ENCODE results near the gene CRX.
"Not testable (repeated sequence)": the region's sequence is repeated elsewhere in the genome, so short reads cannot be mapped to it uniquely, and the experiment has no call there.

Gene CRX

DNA sequence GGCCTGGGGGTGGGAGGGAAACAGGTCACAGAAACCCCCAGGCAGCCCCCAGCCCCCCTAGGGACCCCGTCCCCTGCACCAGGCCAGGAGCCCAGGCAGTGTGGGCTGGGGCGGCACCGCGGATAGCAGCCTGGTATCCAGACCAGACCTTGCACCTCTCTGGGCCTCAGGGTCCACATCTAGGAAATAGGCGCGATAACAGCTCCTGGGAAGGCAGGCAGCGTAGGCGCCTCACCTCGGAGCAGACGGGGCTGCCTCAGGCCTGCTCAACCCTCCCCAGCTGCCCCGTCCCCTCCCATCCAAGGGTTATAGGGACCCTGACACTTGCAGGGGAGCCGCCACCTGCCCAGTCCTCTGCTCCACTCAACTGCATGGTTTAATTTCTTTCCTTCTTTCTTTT lies 18.1 kb upstream of the CRX start:
- not testable (repeated sequence) for DNase-seq (ENCODE audit: low read depth)

DNA sequence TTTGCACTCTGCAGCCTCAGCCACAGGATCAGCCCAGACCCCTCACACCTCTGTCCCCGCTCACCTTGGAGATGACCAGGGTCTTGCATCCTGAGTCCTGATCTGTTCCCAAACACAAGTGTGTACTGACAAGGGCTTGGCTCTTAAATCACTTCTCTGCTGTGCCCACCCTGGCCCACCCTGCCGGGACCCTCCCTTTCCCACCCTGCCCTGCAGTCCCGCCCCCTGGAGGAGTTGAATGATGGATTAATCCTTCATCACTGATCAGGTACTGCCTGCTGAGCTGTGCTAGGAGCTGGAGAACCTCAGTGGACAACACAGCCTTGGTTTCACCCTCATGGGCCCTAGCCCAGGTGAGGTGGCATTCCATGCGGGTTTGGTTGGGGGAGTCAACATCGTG lies 17.3 kb upstream of the CRX start, which contains the start of gene TPRX1:
TSS of gene TPRX1 (minus strand) at position 101 of the 400 bp plus-strand sequence. CDS start at position 89, 12 bp downstream.
- DNase-seq (ENCODE audit: low read depth): not testable (repeated sequence)

DNA sequence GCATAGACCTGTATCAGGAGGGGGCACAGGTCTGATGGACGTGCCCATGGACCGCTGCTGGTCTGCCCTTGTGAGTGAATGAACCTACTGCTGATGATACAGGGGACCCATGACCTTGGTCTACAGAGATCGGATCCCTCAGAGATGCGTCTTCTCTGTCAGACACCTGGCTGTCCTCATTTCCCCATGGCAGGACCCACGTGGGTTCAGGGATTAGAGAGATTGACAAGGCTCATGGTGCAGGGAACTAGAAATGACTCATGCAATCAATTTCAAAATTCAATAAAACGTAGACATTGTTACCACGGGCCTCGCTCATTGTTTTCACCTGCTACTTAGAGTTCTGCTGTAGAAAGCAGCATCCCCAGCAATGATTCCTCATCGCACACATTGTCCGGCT lies 16.4 kb upstream of the CRX start:
- DNase-seq (ENCODE audit: low read depth): no peak

DNA sequence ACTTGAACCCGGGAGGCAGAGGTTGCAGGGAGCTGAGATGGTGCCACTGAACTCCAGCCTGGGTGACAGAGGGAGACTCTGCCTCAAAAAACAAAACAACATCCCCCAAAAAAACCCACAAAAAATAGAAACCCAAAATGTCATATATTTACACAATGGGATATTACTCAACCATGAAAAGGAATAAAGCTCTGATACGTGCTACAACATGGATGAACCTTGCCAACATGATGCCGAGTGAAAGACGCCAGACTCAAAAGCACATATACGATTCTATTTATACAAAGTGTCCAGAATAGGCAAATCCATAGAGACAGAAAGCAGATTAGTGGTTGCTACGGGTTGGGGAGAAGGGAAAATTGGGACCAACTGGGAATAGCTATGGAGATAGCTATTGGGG lies 15.3 kb upstream of the CRX start:
- no peak for DNase-seq (ENCODE audit: low read depth)

DNA sequence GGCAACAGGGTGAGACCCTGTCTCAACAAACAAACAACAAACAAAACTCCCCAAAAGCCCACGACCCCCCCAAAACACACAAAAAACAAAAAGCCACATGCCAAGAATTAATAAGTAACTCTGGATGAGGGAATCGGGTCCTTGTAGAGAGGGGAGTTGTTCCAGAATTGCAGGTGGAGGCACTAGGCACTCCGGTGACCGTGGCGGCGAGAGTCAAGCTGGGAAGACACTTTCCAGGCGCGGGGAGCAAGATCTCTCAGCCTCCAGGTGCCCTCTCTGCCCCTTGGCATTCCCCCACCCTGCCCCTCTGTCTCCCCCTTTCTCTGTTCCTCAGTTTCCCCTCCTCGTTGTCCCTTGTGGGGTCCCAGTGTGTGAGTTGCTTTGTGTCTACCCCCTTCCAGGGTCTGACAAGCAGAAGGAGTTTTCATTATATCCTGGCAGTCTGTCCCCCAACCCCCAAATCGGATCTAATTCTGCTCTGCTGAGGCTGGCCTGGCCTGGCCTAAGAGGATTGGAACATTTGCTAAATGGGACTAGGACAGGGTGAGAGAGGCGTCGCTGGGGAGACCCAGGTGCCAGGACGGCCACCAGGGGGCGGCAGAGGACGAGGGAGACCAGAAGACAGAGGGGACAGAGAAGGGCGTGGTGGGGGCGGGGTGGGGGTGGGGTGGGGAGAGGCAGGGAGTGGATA lies 8.3 kb upstream of the CRX start:
- DNase-seq (ENCODE audit: low read depth): peak; percentile 55

DNA sequence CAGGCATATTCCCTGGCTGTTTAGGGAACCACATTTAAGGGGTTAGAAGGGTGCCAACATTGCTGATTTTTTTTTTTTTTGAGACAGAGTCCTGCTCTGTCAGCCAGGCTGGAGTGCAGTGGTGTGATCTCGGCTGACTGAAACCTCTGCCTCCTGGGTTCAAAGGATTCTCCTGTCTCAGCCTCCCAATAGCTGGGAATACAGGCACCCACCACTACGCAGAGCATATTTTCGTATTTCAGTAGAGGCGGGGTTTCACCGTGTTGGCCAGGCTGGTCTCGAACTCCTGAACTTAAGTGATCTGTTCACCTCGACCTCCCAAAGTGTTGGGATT lies 7.8 kb upstream of the CRX start:
- no peak for DNase-seq (ENCODE audit: low read depth)

DNA sequence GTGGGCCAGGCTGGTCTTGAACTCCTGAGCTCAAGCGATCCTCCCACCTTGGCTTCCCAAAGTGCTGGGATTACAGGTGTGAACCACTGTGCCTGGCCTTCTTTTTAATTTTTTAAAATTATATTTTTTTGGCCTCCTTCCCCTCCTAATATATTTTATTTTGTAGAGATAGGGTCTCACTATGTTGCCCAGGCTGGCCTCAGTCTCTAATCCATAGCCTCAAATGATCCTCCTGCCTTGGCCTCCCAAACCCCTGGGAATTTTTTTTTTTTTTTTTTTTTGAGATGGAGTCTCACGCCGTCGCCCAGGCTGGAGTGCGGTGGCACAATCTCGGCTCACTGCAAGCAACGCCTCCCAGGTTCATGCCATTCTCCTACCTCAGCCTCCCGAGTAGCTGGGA lies 5.5 kb upstream of the CRX start:
- not testable (repeated sequence) for DNase-seq (ENCODE audit: low read depth)

DNA sequence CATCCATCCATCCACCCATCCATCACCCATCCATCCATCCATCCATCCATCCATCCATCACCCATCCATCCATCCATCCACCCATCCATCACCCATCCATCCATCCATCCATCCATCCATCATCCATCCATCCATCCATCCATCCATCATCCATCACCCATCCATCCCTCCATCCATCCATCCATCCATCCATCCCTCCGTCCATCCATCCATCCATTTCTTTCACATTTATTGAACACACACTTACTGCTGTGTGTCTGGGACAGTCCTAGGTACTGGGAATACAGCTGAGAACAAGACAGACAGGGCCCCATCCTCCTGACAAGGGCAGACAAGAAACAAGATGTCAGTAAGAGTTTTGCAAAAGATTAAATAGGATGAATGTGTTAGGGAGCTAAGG lies 3.5 kb upstream of the CRX start:
- DNase-seq (ENCODE audit: low read depth): not testable (repeated sequence)

DNA sequence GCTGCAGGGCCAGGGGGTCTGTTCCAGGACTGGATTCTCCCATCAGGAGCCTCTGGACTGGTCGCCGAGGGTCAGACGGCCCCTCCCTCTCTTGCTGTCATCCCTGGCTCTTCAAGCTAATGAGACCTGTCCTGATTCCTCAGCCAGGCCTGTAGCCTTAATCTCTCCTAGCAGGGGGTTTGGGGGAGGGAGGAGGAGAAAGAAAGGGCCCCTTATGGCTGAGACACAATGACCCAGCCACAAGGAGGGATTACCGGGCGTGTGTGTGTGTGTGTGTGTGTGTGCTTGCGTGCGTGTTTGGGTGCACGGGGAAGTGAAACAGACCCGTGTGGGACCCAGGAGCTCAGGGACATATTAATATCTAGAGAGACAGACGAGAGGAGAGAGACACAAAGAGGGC lies 1.9 kb upstream of the CRX start:
- DNase-seq (ENCODE audit: low read depth): no peak

DNA sequence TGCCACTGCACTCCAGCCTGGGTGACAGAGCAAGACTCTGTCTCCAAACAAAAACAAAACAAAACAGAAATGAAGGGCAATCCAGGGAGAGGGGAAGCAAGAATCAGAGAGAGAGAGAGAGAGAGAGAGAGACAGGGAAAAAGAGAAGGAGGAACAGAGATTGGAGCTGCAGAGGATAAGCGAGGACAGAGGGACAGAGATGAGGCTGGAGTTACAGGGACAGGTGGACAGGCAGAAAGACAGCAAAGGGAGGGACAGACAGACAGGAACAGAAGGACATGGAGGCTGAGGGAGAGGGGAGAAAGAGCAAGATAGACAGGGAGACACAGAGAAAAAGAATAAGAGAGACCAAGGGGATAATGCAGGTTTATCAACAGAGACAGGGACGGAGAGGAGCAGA lies 1.3 kb upstream of the CRX start:
- no peak for DNase-seq (ENCODE audit: low read depth)

DNA sequence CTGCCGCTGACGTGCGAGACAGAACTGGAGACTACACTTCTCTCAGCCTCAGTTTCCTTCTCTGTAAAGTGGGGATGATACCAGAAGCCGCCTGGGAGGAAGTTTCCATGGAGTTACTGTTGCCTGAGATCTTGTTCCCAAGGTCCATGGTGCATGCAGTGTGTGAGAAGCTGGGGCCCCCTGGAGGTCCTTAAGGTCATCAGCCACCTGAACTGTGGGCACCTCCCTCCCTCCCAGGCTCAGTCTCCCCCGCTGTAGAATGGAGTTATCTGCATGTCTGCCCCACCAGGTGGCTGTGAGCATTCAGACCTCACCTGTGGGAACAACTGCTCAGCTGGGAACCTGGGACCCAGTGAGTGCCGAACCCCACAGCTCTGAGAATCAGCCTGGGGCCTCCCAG lies 2.7 kb downstream of the CRX start:
- DNase-seq (ENCODE audit: low read depth): no peak

DNA sequence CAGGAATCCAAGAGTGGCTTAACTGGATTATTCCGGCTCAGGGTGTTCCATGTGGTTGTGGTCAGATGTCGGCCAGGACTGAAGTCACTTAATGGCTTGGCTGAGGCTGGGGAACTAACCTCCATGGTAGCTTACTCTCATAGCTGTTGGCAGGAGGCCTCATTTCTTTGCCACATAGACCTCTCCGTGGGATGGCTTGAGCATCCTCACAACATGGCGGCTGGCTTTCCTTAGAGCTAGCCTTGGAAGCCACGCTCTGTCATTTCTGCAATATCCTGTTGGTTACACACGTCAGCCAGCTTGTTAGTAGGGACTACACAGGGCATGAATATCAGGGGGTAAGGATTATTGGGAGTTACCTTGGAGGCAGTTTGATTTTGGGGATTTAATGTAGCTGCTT lies 5.1 kb downstream of the CRX start:
- no peak for DNase-seq (ENCODE audit: low read depth)

DNA sequence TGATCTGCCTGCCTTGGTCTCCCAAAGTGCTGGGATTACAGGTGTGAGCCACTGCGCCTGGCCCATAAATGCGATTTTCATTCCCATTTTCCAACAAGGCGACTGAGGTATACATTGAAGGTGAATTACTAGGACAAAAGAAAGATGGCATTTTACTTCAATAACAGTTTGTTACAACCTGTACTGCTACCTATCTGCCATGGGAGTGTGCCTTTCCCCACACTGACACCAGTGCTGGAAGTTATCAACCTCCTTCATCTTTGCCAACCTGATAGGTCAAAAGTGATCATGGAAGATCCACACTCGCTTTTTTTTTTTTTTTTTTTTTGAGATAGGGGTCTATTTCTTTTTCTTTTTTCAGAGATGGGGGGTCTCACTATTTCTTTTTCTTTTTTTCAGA lies 11.0 kb downstream of the CRX start:
- DNase-seq (ENCODE audit: low read depth): no peak

DNA sequence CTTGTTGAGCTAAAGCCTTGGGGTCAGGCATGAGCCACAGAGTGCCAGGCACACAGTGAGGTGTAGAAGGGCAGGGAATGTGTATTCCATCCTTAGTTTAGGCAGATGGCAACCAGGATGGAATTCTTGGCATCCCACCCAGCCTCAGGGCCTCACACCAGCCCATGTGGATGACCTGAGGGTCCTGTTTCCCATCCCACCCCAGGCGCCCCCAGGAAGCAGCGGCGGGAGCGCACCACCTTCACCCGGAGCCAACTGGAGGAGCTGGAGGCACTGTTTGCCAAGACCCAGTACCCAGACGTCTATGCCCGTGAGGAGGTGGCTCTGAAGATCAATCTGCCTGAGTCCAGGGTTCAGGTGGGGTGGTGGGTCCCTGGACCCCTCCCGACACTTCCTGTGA lies 14.3 kb downstream of the CRX start:
- DNase-seq (ENCODE audit: low read depth): no peak

DNA sequence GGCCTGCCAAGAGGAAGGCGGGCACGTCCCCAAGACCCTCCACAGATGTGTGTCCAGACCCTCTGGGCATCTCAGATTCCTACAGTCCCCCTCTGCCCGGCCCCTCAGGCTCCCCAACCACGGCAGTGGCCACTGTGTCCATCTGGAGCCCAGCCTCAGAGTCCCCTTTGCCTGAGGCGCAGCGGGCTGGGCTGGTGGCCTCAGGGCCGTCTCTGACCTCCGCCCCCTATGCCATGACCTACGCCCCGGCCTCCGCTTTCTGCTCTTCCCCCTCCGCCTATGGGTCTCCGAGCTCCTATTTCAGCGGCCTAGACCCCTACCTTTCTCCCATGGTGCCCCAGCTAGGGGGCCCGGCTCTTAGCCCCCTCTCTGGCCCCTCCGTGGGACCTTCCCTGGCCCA lies 17.7 kb downstream of the CRX start:
- DNase-seq (ENCODE audit: low read depth): no peak

DNA sequence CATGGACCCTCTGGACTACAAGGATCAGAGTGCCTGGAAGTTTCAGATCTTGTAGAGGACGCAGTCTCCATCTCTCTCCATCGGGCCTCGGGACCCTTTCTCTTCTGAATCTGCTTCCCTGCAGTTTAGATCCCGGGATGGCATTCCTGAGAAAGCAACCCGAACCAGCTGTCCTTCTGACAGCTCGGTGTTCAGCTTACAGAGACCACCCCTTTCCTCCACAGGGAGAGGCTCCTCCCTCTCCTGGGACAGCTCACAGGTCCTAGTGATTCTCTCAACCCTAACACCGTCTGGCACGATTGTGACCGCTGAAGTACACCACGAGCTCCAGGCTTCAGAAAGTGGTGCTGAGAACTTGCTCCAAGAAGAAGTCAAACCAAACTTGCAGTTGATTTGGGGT lies 18.2 kb downstream of the CRX start:
- no peak for DNase-seq (ENCODE audit: low read depth)

DNA sequence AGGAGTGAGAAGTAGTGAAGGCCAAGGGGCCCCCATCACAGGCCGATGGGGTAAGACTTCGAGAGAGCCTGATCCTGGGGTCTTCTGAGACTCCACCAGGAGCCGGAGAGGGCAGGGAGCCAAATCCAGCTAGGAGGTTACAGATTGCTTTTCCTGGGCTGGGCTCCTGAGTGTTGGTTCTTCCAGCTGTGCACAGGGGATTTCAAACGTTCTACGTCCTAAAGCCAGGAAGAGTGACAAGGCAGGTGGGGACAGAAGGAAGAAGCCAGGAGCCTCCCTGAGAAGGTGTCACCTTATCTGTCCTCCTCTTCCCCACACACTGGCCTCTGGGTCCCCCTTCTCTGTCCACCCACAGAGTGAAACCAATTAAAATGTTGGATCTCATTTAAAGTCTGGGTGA lies 21.2 kb downstream of the CRX start:
- DNase-seq (ENCODE audit: low read depth): no peak

DNA sequence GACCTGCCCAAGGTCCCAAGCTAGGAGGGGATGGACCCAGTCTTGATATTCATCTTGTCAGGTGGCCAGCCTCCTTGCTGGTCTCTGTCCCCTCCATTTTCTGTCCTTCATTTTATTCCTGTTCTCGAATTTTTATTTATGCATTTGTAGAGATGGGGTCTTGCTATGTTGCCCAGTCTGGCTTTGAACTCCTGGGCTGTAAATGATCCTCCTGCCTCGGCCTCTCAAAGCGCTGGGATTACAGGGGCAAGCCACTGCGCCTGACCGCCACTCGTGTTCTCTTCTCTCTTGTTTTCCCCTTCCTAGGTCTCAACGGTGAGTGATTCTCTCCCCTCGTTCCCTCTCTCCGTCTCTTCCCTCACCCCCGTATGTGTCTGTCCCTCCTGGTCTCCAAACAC lies 26.7 kb downstream of the CRX start:
- DNase-seq (ENCODE audit: low read depth): no peak

DNA sequence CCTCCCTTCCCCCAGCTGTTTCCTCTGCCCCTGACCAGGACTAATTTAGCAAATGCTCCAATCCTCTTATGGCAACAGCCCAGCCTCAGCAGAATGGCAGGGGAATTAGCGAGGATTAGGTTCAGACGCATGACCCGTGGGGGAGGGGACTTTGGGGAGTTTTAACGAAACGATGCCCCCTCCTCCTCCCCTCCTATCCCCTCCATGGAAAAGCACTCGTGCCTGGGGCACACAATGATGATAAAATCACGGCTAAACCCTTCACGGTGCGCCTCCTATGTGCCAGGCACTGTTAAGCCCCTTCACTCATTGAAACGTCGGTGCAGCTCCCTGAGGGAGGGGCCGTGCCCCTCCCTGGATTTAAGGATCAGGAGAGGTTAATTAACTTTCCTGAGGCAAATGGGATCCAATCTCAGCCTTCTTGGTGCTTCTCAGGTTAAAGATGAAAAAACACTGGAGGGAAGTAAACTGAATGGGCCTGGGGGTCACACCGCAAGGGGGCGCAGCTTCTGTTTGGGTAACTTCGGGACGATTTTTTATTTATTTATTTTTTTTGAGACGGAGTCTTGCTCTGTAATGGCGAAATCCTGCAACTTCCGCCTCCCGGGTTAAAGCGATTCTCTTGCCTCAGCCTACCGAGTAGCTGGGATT lies 27.2 kb downstream of the CRX start:
- DNase-seq (ENCODE audit: low read depth): no peak

DNA sequence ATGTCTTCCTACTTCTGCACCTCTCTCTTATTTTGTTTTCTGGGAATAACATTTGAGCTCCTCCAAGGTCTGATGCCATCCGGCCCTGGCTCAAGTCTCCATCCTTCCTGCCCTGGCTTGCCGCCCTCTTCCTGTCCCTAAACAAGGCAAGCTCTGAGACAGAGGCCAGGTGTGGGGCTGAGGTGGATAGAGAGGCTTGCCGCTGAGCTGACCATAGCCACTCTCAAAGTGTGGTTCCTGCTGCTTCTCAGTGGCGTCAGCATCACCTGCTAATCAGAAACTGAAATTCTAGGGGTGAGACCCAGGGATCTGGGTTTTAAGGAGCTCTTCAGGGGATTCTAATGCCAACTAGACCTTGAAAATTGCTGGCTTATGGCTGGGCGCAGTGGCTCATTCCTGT lies 31.3 kb downstream of the CRX start:
- no peak for DNase-seq (ENCODE audit: low read depth)

DNA sequence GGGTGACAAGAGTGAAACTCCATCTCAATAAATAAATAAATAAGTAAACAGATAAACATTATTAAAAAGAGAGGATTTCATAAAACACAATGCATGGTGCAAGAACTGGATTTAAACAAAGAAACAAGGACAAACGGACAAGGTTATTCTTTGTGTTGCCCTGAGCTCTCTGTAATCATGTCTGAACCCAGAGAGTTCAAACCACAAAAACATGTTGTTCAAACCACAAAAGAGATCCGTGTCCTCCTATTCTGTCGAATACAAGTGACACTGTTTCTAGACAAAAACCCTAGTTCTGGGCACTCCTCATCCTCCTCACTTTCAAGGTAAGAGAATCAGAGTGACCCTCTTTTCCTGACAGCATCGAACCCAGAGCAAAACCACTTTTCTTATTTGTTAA lies 32.7 kb downstream of the CRX start:
- no peak for DNase-seq (ENCODE audit: low read depth)

DNA sequence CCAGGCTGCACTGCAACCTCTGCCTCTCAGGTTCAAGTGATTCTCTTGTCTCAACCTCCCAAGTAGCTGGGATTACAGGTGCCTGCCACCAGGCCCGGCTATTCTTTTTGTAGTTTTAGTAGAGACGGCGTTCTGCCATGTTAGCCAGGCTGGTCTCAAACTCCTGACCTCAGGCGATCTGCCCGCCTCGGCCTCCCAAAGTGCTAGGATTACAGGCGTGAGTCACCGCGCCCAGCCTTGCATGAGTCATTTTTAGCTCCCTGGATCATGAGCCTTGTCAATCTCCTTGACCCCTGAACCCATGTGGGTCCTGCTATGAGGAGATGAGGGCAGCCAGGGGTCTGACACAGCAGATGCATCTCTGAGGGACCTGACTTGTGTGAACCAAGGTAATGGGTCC lies 36.5 kb downstream of the CRX start:
- DNase-seq (ENCODE audit: low read depth): not testable (repeated sequence)

DNA sequence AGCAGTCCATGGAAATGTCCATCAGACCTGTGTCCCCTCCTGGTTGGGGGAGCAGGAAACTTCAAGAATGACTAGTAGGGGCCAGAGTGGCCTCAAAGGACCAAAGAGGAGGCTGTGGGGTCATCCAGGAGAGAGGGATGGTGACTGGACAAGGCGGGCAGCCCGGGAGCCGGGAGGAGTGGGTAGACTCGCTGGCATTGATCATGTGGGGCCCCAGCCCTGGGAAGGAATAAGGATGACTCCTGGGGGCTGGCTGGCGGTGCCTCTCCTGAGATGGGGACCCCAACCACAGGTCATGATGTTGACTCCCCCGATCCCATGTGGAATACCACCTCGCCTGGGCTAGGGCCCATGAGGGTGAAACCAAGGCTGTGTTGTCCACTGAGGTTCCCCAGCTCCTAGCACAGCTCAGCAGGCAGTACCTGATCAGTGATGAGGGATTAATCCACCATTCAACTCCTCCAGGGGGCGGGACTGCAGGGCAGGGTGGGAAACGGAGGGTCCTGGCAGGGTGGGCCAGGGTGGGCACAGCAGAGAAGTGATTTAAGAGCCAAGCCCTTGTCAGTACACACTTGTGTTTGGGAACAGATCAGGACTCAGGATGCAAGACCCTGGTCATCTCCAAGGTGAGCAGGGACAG lies 37.0 kb downstream of the CRX start, which contains the start of gene TPRX2:
TSS of gene TPRX2 (plus strand) at position 590 of the 640 bp plus-strand sequence. CDS start at position 602, 12 bp downstream.
- not testable (repeated sequence) for DNase-seq (ENCODE audit: low read depth)

DNA sequence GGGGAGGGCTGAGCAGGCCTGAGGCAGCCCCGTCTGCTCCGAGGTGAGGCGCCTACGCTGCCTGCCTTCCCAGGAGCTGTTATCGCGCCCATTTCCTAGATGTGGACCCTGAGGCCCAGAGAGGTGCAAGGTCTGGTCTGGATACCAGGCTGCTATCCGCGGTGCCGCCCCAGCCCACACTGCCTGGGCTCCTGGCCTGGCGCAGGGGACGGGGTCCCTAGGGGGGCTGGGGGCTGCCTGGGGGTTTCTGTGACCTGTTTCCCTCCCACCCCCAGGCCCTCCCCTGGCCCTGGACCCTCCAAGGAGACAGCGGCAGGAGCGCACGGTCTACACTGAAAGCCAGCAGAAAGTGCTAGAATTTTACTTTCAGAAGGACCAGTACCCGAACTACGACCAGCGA lies 38.1 kb downstream of the CRX start:
- not testable (repeated sequence) for DNase-seq (ENCODE audit: low read depth)

Data from stimulated activated CD8-positive, alpha-beta memory T cell treated with anti-CD3 and anti-CD28 coated beads, Interleukin-12 subunit alpha, Interleukin-12 subunit beta, amount 100 ng/mL, for 1 hour (primary cell).